Brain microvascular endothelial cell (primary cell): ENCODE results near the gene HIVEP3.

Experiments
- DNase-seq: peaks from one replicate; pipeline ENCODE4 v3.0.0-alpha.2; 2020
- H3K27ac ChIP-seq: fragments of 250-450 bp; sonication (Bioruptor Pico); 2 replicates; pipeline ENCODE4 v1.5.1; 2020; ENCODE audit warnings: mild to moderate bottlenecking, moderate library complexity
- H3K27me3 ChIP-seq: fragments of 250-450 bp; sonication (Bioruptor Pico); replicated peaks from 2 replicates; pipeline ENCODE4 v1.5.1; 2020; ENCODE audit warnings: mild to moderate bottlenecking
- H3K36me3 ChIP-seq: fragments of 250-450 bp; sonication (Bioruptor Pico); replicated peaks from 2 replicates; pipeline ENCODE4 v1.5.1; 2020; ENCODE audit warnings: mild to moderate bottlenecking
- H3K4me3 ChIP-seq: 2 replicates; pipeline ENCODE4 v1.5.1; 2011; ENCODE audit warnings: low read depth, mild to moderate bottlenecking, control low read depth, low read length, moderate library complexity
- in situ Hi-C: cut with HindIII; loops from 2 replicates; pipeline ENCODE4 v1.10.0; 2017; ENCODE audit warnings: low sequenced_read_pairs, low pct_ligation_motif_present
- TF ChIP-seq, protein P1 (sequence below): IDR thresholded peaks from 2 replicates; pipeline ENCODE4 v1.5.1; 2011; ENCODE audit warnings: low read depth, mild to moderate bottlenecking, moderate library complexity, low read length, control low read depth, inconsistent platforms; ENCODE audit errors: missing control alignments

Gene HIVEP3

DNA sequence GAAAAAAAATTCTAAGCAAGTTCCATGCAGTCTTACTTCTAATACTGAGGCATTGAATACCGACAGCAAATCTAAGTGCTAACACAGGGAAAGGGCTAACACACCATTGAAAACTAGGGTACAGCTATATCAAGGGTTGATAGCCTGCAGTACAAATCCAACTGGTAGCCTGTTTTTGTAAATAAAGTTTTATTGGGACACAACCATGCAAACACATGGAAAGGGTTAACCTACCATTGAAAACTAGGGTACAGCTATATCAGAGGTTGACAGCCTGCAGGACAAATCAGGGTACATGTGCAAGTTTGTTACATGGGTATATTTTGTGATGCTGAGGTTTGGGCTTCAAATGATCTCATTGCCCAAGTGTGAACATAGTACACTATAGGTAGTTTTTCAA is 212.9 kb downstream of the HIVEP3 start:
- no peak for DNase-seq
- TF ChIP-seq, protein P1, sequence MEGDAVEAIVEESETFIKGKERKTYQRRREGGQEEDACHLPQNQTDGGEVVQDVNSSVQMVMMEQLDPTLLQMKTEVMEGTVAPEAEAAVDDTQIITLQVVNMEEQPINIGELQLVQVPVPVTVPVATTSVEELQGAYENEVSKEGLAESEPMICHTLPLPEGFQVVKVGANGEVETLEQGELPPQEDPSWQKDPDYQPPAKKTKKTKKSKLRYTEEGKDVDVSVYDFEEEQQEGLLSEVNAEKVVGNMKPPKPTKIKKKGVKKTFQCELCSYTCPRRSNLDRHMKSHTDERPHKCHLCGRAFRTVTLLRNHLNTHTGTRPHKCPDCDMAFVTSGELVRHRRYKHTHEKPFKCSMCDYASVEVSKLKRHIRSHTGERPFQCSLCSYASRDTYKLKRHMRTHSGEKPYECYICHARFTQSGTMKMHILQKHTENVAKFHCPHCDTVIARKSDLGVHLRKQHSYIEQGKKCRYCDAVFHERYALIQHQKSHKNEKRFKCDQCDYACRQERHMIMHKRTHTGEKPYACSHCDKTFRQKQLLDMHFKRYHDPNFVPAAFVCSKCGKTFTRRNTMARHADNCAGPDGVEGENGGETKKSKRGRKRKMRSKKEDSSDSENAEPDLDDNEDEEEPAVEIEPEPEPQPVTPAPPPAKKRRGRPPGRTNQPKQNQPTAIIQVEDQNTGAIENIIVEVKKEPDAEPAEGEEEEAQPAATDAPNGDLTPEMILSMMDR: no peak
- Histone ChIP-seq H3K36me3 (no peaks in the 10 kb centered on the region), H3K27ac (no peak overlapping the region), H3K27me3 (no peaks in the 10 kb centered on the region), H3K4me3 (no peak overlapping the region)
- in situ Hi-C loops: no loop called here

DNA sequence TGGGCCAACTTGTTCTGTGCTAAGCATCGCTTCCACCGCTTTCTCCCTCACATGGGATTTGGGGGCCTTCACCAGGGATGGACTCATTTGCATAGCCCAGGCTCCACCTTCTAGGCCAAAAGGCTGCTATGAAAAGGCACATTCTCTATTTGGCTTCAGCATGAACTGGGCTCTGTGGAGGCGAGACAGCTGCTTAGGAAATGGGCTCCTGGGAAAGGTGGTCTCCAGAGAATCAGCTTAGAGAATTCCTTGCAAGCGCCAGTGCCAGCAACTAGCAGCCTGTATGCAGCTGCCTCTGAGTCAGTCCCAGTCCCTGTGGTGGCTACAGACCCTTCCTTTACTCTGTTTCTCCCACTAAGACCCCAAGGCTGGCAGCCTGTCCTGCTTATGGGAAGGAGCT is 214.5 kb downstream of the HIVEP3 start:
- H3K27ac ChIP-seq: no peak overlapping the region
- H3K4me3 ChIP-seq: no peak overlapping the region
- H3K36me3 ChIP-seq: no peaks in the 10 kb centered on the region
- no peak for DNase-seq
- in situ Hi-C loops: no loop called here
- no peaks in the 10 kb centered on the region for H3K27me3 ChIP-seq
- TF ChIP-seq, protein P1: no peak

DNA sequence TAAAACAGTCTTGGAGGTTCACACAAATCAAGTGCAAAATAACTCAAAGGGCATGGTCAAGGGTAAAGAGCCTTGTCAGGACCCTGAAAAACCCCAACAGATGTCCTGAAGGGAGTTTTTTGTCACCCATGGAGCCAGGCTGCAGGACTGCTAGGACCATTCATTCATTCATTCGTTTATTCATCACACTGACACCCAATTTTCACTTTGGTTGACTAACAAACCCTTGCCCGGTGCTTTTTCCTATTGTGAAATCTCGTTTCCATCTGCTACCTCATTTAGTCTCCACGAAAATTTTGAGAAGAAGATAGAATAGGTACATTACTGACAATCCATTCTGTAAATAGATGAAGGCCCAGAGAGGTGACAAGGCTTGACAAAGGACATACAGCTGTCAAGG is 216.0 kb downstream of the HIVEP3 start:
- DNase-seq: no peak
- in situ Hi-C loops: no loop called here
- Histone ChIP-seq H3K36me3 (no peaks in the 10 kb centered on the region), H3K4me3 (no peak overlapping the region), H3K27ac (no peak overlapping the region), H3K27me3 (no peaks in the 10 kb centered on the region)
- TF ChIP-seq, protein P1: no peak

DNA sequence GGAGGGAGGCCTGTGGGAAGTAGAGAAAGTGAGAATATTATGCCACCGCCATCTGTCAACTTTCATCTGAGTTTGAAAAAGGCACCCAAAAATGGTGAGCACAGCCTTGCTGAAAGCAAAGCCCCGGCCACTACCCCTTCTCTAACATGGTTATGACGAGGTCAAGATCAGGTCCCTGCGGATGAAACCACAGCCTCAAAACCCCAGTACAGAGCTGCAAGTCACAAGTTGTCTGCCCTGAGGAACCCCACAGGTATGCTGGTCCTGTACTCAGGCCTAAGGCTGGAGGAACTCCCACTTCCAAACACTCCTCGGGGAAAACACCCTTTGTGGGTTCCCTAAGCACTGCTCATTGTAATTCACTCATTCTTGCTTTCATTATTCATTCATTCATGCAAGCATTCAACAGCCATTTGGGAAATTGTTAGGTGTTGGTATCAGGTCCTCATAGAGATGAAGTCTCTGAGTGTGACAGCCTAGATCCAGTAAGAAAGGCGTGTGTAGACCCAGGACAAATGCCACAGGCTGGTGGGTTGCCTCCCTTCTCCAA is 217.7 kb downstream of the HIVEP3 start:
- in situ Hi-C loops: no loop called here
- TF ChIP-seq, protein P1: no peak
- Histone ChIP-seq H3K36me3 (no peaks in the 10 kb centered on the region), H3K27me3 (no peaks in the 10 kb centered on the region), H3K4me3 (no peak overlapping the region), H3K27ac (no peak overlapping the region)
- no peak for DNase-seq

DNA sequence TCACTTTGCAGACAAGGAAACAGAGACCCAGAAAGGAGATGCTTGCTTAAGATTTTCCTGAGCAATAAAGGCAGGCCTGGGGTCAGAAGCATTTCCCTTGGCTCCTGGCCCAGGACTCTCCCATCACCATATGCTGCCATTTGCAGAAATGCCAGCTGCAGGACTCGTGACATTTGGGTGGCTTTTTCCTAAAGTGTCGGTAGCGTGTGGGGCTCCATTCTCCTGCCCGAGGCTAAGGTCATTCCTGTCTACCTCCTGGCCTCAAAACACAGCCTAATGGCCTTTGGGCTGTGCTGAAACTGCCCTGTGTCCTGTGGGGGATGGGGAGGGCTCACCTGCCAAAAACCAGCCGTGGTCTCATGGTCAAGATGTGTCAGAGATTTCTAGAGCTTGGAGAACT is 218.1 kb downstream of the HIVEP3 start:
- Histone ChIP-seq H3K27me3 (no peaks in the 10 kb centered on the region), H3K4me3 (no peak overlapping the region), H3K36me3 (no peaks in the 10 kb centered on the region), H3K27ac (no peak overlapping the region)
- in situ Hi-C loops: no loop called here
- TF ChIP-seq, protein P1: no peak
- no peak for DNase-seq

DNA sequence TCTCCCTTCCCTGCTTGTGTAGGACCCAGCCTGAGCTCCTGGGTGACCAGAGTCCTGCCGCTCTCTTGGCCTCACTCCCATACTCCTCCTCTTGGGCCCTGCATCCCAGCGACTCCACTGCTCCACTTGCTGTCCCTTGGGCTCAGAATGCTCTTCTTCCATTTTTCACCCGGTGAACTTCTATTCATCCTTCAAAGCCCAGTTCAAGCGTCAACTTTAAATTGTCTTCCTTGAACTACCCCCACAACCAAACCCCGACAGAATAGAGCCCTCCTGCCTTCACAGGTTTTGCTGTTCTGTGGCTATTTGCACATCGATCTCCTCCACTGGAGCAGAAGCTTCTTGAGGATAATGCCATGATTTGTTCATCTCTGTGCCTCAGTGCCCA is 218.9 kb downstream of the HIVEP3 start:
- DNase-seq: no peak
- in situ Hi-C loops: no loop called here
- Histone ChIP-seq H3K27ac (no peak overlapping the region), H3K27me3 (no peaks in the 10 kb centered on the region), H3K4me3 (no peak overlapping the region), H3K36me3 (no peaks in the 10 kb centered on the region)
- TF ChIP-seq, protein P1: no peak
